ENCODE measurements around the gene SNRNP40. TPM values are rescaled to one million over a fixed set of nuclear protein-coding genes. Genes with fewer than 3 reads are reported as not detected.
A peak's percentile ranks its signal among the peaks of the same experiment; 100 is the strongest.

SNRNP40 gene
- total RNA-seq (10 to 100 TPM; 25.9 to 58.7 (median 43.9) TPM), polyA plus RNA-seq (10 to 100 TPM; 12.0 to 37.1 (median 15.9) TPM)
- long read RNA-seq, donor 1, transcript SNRNP40-201 (10 exons, 1,597 nt): major isoform, 20 of 20 reads
- long read RNA-seq, donor 1, partial matches to known transcripts: 0 of 20 reads
- long read RNA-seq, donor 1, other reads (novel, unspliced or antisense): 0 of 20 reads
- long read RNA-seq, donor 2, transcript SNRNP40-201 (10 exons, 1,597 nt): major isoform, 9 of 9 reads
- long read RNA-seq, donor 2, partial matches to known transcripts: 0 of 9 reads
- long read RNA-seq, donor 2, other reads (novel, unspliced or antisense): 0 of 9 reads
- long read RNA-seq, donor 3, transcript SNRNP40-201 (10 exons, 1,597 nt): major isoform, 16 of 16 reads
- long read RNA-seq, donor 3, partial matches to known transcripts: 0 of 16 reads
- long read RNA-seq, donor 3, other reads (novel, unspliced or antisense): 0 of 16 reads
- long read RNA-seq, donor 4, transcript SNRNP40-201 (10 exons, 1,597 nt): major isoform, 20 of 20 reads
- long read RNA-seq, donor 4, partial matches to known transcripts: 0 of 20 reads
- long read RNA-seq, donor 4, other reads (novel, unspliced or antisense): 0 of 20 reads
- long read RNA-seq, donor 5, transcript SNRNP40-201 (10 exons, 1,597 nt): major isoform, 55 of 59 reads
- long read RNA-seq, donor 5, partial matches to known transcripts: 1 of 59 reads
- long read RNA-seq, donor 5, other reads (novel, unspliced or antisense): 3 of 59 reads
- long read RNA-seq, donor 6, transcript SNRNP40-201 (10 exons, 1,597 nt): major isoform, 28 of 31 reads
- long read RNA-seq, donor 6, partial matches to known transcripts: 1 of 31 reads
- long read RNA-seq, donor 6, other reads (novel, unspliced or antisense): 2 of 31 reads
- long read RNA-seq, donor 7, partial matches to known transcripts: 0 of 3 reads
- long read RNA-seq, donor 7, other reads (novel, unspliced or antisense): 0 of 3 reads
- long read RNA-seq, donor 8, transcript SNRNP40-201 (10 exons, 1,597 nt): major isoform, 18 of 149 reads
- long read RNA-seq, donor 8, partial matches to known transcripts: 103 of 149 reads
- long read RNA-seq, donor 8, other reads (novel, unspliced or antisense): 24 of 149 reads
- long read RNA-seq, donor 9, transcript SNRNP40-201 (10 exons, 1,597 nt): major isoform, 11 of 19 reads
- long read RNA-seq, donor 9, partial matches to known transcripts: 7 of 19 reads
- long read RNA-seq, donor 9, other reads (novel, unspliced or antisense): 0 of 19 reads
- long read RNA-seq, donor 10, partial matches to known transcripts: 0 of 3 reads
- long read RNA-seq, donor 10, other reads (novel, unspliced or antisense): 0 of 3 reads

DNA sequence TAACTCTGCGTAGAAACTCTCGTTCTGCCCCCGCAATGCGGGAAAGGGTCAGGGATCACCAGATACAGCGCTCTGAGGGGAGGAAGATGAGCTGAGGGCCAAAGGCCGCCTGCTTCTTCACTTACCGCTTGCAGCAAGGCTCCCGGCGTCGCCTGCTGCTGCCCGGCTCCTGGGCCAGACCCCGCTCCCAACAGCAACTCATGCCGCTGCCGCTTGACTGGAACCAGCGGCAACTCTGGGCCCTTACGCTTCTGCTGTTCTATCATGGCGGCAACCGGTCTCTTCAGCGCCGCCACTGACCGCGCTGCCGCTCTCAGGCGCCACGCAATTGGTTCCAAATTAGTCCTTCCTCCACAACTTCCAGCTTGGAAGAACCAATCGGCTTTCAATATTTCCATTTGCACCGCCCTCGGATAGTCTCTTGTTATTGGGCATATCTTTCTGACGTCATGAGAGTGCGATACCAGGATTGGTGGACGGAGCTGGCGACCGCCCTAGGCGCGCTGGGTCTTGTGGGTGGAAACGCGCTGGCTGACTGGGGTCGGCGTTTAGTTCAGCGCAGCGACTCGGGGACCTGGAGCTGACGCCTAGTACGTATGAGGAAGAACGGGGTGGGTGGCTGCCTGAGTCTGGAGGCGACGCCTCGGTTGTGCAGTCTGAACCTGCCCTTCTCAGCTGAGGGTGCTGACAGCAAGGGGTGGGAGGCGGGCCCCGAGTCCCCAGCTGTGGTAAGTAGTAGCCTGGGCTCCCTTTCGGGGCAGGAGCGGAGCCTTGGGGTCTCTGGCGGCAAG is at the start of gene SNRNP40, which contains the start of gene ZCCHC17:
TSS of gene SNRNP40 (minus strand) at position 303 of the 791 bp plus-strand sequence. CDS start at position 266, 37 bp downstream.
TSS of gene ZCCHC17 (plus strand) at position 547 of the 791 bp plus-strand sequence. CDS start 13,067 bp downstream, outside the sequence.
- WGBS, 4 donors: 0 to 1% (median 0%) methylated on average over 22 to 53 of the region's 53 CpGs
- DNase-seq: peak; percentile 94 to 99 (median 97)
- Histone ChIP-seq H3K36me3 (replicated peaks in 1 of 2) (peaks cover 0 to 24% of the 10 kb centered on the region in 2 donors), H3K4me3 (peak within 1 kb of the TSS; percentile 30 to 94 (median 70)), H3K4me1 (replicated peaks in 1 of 2) (peaks cover 10 to 40% of the 10 kb centered on the region in 2 donors), H3K27me3 (no peaks in the 10 kb centered on the region), H3K27ac (peak within 1 kb of the TSS; percentile 24 to 95 (median 87)), H3K9me3 (replicated peaks in 1 of 3) (no peaks in the 10 kb centered on the region)
- intact Hi-C loops (cut with DNase I): no loop called here
- TF ChIP-seq, protein P1, sequence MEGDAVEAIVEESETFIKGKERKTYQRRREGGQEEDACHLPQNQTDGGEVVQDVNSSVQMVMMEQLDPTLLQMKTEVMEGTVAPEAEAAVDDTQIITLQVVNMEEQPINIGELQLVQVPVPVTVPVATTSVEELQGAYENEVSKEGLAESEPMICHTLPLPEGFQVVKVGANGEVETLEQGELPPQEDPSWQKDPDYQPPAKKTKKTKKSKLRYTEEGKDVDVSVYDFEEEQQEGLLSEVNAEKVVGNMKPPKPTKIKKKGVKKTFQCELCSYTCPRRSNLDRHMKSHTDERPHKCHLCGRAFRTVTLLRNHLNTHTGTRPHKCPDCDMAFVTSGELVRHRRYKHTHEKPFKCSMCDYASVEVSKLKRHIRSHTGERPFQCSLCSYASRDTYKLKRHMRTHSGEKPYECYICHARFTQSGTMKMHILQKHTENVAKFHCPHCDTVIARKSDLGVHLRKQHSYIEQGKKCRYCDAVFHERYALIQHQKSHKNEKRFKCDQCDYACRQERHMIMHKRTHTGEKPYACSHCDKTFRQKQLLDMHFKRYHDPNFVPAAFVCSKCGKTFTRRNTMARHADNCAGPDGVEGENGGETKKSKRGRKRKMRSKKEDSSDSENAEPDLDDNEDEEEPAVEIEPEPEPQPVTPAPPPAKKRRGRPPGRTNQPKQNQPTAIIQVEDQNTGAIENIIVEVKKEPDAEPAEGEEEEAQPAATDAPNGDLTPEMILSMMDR (IDR thresholded peaks at IDR 0.05): peak in 1 of 6 experiments; percentile 17
- TF ChIP-seq POLR2A (IDR thresholded peaks at IDR 0.05): peak; percentile 73 to 90

DNA sequence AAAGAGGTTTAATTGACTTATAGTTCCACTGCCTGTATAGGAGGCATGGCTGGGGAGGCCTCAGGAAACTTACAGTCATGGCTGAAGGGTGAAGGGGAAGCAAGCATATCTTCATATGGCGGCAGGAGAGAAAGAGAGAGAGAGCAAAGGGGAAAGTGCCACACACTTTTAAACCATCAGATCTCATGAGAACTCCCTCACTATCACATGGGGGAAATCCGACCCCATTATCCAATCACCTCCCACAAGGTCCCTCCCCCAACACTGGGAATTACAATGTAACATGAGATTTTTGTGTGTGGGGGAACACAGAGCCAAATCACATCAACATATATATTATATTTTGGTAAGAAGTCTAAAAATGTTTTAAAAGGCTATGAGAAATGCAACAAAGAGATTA is 49.0 kb upstream of the SNRNP40 start:
- Histone ChIP-seq H3K27me3 (no peaks in the 10 kb centered on the region), H3K4me1 (replicated peaks in 1 of 2) (no peaks in the 10 kb centered on the region), H3K36me3 (replicated peaks in 1 of 2) (peaks cover 0 to 33% of the 10 kb centered on the region in 2 donors), H3K9me3 (replicated peaks in 1 of 3) (no peaks in the 10 kb centered on the region), H3K27ac (no peak overlapping the region), H3K4me3 (no peak overlapping the region)
- TF ChIP-seq, protein P1 (IDR thresholded peaks at IDR 0.05): no peak
- no peak for TF ChIP-seq POLR2A (IDR thresholded peaks at IDR 0.05)
- DNase-seq: no peak
- intact Hi-C loops (cut with DNase I): no loop called here
- WGBS, 4 donors: 89 to 97% (median 93%) methylated on average over 2 of the region's 2 CpGs

DNA sequence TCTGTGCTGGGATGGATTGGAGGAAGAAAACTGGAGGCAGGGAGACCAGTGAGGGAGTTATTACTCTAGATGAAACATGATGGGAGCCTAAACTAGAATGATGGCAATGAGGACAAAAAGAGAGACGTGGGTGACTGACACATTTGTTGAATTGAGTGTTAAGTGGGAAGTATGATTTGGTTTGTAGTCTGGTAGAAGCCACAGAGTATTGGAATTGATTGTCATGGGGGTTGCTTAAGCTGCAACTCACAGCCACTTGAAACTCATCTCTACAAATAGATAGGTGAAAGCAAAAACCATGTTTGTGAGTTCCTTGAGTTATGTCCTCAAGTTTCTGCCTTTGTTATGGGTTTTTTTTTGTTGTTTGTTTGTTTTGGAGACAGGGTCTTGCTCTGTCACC is 47.9 kb upstream of the SNRNP40 start:
- no peak for DNase-seq
- TF ChIP-seq, protein P1 (IDR thresholded peaks at IDR 0.05): no peak
- TF ChIP-seq POLR2A (IDR thresholded peaks at IDR 0.05): no peak
- Histone ChIP-seq H3K9me3 (replicated peaks in 1 of 3) (no peaks in the 10 kb centered on the region), H3K27ac (no peak overlapping the region), H3K36me3 (replicated peaks in 1 of 2) (peaks cover 0 to 28% of the 10 kb centered on the region in 2 donors), H3K27me3 (no peaks in the 10 kb centered on the region), H3K4me1 (replicated peaks in 1 of 2) (no peaks in the 10 kb centered on the region), H3K4me3 (no peak overlapping the region)
- 0 to 88% (median 48%) methylated on average over 1 of the region's 1 CpG for WGBS, 4 donors
- intact Hi-C loops (cut with DNase I): no loop called here
